GM12873 (cell line): ENCODE results near the gene CTDP1.

Experiments
- TF ChIP-seq, protein P1 (sequence below): IDR thresholded peaks from 2 replicates; pipeline ENCODE4 v1.5.1; 2012; ENCODE audit warnings: low read depth, mild to moderate bottlenecking, moderate library complexity, low read length, control low read depth; ENCODE audit not compliant: insufficient read depth; ENCODE audit errors: missing control alignments

Gene CTDP1

GRCh38 chr18:79680100-79680879, 687 bp downstream of the CTDP1 start:
- TF ChIP-seq, protein P1, sequence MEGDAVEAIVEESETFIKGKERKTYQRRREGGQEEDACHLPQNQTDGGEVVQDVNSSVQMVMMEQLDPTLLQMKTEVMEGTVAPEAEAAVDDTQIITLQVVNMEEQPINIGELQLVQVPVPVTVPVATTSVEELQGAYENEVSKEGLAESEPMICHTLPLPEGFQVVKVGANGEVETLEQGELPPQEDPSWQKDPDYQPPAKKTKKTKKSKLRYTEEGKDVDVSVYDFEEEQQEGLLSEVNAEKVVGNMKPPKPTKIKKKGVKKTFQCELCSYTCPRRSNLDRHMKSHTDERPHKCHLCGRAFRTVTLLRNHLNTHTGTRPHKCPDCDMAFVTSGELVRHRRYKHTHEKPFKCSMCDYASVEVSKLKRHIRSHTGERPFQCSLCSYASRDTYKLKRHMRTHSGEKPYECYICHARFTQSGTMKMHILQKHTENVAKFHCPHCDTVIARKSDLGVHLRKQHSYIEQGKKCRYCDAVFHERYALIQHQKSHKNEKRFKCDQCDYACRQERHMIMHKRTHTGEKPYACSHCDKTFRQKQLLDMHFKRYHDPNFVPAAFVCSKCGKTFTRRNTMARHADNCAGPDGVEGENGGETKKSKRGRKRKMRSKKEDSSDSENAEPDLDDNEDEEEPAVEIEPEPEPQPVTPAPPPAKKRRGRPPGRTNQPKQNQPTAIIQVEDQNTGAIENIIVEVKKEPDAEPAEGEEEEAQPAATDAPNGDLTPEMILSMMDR: no peak

DNA sequence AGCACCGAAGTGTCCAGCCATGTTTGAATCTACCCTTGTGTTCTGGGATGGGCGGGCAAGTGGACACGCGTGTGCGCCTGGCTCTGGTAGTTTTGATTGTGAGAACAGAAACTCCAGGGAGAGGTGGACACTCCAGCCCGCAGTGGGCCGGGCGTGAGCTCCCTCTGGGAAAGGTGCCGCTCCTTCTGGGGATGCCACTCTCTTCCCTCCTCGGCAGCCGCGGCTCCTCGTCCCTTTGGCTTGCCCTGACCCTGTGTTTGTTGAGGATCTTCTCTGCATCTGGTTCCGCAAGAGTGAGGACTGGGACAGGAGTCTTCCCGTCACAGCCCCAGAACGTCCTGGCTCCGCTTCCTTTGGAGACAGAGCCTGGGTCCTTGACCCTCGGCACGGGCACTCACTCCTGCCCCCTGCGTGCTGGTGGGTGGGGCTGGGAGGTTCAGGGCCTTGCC, 1.3 kb downstream of the CTDP1 start:
- TF ChIP-seq, protein P1: no peak

GRCh38 chr18:79681484-79682387, 2.1 kb downstream of the CTDP1 start:
- TF ChIP-seq, protein P1: no peak

GRCh38 chr18:79682481-79682880, 2.9 kb downstream of the CTDP1 start:
- TF ChIP-seq, protein P1: no peak

DNA sequence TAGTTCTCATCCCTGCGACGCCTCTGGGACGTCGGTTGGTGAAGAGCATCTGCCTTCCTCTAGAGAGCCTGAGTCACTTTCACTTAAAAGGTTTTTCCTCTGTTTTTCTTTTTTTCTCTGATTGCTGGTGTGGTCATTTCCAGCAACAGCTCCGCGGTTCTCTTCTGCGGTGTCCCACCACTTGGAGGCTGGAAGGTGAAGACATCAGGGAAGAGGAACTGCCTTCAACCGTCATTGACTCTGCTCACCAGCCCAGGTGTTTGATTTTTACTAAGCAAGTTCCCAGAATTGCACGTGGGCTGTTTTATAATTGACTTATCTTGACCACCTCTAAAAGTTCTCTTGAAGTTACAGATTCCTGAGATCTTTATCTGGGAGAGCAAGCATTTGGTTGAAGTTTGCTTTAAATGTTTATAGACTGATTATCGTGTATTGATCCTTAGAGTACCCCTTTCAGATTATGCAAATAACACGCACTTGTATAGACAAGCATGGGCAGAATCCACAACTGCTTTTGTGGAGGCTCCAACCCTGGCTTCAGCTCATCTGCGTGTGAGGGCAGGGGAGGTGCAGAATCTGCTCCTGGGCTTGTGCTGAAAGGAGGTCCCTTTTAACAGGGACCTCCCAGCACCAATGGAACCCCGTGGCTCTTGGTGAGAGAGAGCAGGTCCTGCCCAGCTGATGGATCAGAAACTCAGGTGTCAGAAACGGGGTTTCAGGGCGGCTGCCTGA, 3.5 kb downstream of the CTDP1 start:
- TF ChIP-seq, protein P1: no peak

DNA sequence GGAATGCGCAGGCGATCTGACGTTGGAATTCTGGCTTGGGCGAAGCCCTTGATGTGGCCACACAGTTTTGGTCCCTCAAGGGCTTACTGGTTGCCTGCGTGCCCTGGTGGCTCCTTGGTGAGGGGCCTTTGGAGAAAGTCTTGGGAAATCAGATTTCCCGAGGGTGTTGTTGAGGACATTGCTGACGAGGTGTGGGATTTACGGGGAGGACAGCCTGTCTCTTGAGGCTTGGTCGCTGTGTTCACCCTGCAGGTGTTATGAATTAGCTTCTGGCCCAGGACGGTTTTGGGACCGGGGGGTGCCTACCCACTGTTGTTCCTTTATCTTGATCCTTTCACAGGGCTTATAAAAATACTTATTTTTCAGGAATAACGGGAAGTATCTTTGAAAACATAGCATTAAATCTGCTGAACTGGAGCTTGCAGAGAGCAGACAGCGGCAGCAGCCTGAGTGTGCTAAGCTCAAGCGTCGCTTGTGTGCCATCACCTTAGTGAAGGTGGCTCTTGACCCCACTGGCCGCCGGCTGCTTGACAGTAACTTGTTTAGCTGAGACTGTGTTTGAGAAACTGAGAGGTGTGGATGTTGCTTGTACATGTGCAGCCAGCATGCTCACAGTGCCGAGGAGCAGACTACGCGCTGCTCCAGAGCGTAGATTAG, 4.2 kb downstream of the CTDP1 start:
- TF ChIP-seq, protein P1: no peak
